Inflammatory macrophage (primary cell): ENCODE data around the gene SCMH1.

ENCODE experiments used
- DNase-seq, 2 donors: peaks; one replicate each; pipeline ENCODE4 v3.0.0-alpha.2; 2020 to 2022

Gene SCMH1

DNA sequence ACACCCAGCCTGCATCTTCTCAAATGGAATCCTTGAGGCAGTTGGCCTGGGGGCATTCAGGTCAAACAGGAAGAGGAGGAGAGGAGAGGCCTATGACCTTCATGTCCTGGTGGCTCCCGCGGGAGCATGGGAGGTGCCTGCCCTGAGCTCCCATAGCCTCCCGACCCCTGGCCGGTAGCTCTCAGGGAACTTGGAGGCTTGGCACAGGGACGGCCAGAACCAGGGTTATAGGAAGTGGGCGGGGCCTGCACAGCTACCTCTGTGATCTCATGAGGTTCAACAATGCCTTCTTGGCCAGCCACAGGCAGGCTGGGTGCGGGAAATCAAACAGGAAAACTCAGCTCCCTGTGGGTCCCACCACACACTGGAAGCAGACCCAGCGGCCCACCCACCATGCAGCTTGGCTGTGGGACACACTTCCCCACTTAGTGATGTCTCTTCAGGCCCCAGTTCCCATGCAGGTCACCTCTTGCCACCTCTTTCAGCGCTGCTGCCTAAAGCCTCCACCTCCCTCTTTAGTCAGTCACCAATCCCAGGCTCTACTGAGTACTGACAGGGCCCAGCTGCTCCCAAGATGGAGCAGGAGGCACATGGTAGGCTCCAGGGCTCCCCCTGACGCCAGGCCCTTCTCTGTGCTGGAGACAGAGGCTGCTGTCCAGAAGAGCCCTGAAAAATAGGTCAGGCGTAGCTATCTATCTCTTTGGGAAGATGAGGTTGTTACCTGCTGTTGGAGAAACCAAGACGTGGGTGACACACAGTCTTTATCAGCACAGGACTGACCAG lies 220.4 kb downstream of the SCMH1 start, which contains the start of gene SLFNL1:
Gene SLFNL1, minus strand, starts transcription at position 200 of the 783 bp plus-strand sequence. CDS start 1,065 bp downstream, outside the sequence.
- DNase-seq: no peak

GRCh38 chr1:41020654-41021053 lies 221.5 kb downstream of the SCMH1 start:
- no peak for DNase-seq

- DNase-seq: no peak
Observed at GRCh38 chr1:41020109-41020576, 222.0 kb downstream of the SCMH1 start.

DNA sequence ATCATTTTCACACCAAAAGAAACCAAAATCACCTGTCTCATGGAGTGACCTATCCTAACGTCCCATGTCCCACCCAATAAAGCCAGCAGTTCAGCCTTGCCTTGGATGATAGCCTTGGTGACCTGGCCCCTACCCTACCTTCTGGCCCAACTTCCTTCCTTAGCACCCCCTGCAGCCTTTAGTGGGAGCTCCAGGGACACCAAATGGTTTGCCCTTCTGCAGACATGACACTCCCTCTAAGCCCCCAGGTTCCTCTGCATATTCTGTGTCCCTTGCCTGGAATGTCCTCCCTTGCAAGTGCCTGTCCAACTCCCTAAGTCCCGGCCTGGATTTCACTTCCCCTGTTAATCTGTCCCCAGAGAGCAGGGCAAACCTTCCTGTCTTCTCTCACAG lies 222.8 kb downstream of the SCMH1 start:
- no peak for DNase-seq

GRCh38 chr1:41018018-41018410 lies 224.1 kb downstream of the SCMH1 start:
- DNase-seq: no peak

- DNase-seq: no peak
Observed at GRCh38 chr1:41017141-41018017, 224.7 kb downstream of the SCMH1 start.

DNA sequence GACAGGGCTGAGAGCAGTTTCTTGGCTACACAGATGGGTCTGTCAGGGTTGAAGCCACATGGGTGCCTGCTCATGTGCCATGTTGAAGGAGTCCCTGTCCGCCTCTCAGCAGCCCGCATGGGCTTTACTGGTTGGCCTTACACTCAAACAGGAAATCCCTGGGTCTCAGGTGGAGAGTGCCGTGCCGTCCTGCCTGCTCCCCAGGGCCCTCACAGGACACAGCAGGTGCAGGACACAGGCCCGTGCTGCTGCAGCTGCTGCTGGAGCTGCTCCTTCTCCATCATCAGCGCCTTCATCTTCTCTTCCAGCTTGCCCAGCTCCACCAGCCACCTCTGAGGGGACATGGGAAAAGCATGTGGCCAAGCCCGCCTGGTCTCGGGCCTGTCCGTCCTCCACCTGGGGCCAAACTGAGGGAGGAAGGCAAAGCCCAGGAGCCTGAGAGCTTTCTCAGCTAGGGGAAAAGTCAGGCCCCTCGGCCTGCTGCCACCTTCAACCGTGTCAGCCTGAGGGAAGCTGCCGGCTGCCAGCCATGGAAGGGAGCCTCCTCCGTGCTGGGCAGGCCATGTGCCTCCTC lies 226.1 kb downstream of the SCMH1 start:
- no peak for DNase-seq

- DNase-seq: no peak
Observed at GRCh38 chr1:41015281-41015896, 226.7 kb downstream of the SCMH1 start.

- no peak for DNase-seq
Observed at GRCh38 chr1:41014871-41015270, 227.2 kb downstream of the SCMH1 start.

GRCh38 chr1:41013796-41014195 lies 228.3 kb downstream of the SCMH1 start:
- peak; percentile 75 to 84 for DNase-seq

DNA sequence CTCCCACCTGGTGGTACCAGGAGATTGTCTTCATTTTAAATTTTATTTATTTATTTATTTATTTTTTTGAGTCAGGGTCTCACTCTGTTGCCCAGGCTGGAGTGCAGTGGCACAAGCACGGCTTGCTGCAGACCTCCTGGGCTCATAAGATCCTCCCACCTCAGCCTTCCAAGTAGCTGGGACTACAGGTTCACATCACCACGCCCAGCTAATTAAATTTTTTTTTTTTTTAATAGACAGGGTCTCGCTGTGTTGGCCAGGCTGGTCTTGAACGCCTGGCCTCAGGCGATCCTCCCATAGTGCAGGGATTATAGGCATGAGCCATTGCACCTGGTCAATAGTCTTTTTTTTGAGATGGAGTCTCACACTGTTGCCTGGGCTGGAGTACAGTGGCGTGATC lies 229.1 kb downstream of the SCMH1 start:
- DNase-seq: no peak

DNA sequence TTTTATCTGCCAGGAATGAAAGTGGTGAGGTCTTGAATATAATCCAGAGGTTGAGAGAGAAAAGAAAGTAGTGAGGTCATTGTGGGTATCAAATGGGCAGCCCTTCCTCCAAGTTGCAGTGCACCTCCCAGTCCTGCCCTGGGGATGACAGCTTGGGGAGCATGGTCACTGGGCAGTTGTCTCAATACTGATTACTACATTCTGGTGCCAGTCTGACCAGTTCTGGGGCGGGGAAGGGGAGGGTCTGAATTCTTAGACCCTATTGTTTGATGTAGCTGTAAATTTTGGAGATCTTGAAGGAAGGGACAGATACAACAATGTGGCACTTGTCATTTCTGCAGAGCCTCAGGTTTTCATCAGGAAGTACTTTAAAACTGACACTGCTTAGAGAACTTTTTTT lies 231.8 kb downstream of the SCMH1 start:
- no peak for DNase-seq

DNA sequence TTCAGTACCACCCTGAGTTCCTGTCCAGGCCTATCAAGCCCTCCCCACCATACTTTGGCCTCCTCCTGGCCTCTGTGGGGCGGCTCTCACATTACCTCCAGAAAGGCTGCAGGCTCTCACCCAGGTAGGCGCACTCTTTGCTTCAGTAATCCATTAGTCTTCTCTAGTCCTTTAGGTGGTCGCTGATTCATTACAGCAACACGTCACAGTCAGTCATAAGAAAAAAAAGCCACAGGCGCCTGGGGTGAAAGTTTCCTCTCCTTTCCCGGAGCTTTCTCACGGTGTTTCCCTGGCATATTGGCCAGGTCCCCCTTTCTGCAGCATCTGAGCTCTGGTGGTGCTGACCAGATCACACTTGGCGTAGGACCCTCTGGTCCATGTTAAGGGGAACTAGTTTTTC lies 232.6 kb downstream of the SCMH1 start:
- no peak for DNase-seq

GRCh38 chr1:41006942-41007865 lies 234.9 kb downstream of the SCMH1 start:
- DNase-seq: no peak

- no peak for DNase-seq
Observed at GRCh38 chr1:41005876-41006275, 236.2 kb downstream of the SCMH1 start.

DNA sequence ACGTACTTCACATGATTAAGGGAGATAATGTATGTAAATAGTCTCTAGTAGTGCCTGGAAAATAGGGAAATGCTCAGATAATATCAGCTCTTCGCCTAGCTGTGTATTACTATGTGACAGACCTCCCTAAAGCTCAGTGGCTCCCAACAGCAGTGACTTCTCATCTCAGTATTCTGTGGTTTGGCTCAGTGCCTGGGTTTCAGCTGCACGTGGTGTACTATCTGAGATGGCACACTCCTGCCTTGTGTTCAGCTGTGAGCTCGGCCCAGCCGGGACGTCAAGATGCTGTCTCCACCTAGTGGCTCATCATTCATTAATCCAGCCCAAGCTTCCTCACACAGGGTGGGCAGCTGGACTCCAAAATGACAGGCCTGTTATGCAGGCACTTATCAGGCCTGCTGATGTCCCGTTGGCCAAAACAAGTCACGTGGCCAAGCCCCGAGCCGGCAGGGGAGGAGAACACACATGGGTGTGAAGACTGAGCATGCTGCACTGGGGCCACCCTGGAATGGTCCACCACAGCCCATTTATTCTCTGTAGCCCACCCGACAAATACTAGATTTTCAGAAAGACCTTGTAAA lies 238.4 kb downstream of the SCMH1 start:
- DNase-seq: peak; percentile 92 to 96

DNA sequence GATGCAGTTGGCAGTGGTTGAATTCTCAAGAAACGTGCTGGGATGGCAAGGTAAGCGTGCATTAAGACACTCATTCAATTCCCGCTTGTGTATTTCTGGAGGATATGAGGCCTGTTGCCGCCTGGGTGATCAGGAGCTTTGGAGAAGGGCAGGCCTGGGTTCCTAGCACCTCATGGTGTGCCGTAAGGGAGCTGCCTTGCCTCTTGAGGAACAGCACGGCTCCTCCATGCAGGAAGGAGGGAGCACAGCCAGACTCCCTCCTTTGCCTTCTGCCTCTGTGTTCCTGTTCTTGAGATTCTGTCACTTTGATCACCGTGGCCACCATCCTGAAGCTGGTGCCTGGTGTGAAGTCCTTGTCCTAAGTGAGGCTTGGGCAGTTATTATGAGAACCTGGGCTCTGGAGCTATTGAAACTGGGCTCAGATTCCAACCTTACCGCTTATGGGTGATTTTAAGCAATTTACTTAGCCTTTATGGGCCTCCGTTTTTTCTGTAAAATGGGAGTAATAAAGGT lies 238.9 kb downstream of the SCMH1 start:
- DNase-seq: no peak

DNA sequence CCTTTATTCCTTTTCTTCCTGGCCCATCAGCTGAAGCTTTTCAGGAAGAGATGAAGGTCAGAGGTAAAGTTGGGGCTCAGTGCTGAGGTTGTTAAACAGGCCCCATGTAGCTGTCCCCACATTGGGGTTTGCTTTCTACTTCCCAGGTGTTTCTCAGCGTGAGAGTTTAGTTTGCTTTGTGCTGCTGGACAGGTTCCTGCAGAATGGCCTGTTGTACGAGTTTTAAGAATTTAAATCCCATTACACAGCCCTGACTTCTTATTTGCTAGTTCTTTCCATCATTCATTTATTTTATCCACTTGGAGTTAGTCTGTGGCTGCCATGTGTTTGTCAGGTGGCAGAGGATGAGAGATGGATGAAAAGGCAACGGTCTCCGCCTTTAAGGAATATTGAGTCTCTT lies 243.4 kb downstream of the SCMH1 start:
- DNase-seq: no peak

GRCh38 chr1:40997096-40997495 lies 245.0 kb downstream of the SCMH1 start:
- no peak for DNase-seq

GRCh38 chr1:40989066-40989465 lies 253.0 kb downstream of the SCMH1 start:
- DNase-seq: no peak

GRCh38 chr1:40988280-40988679 lies 253.8 kb downstream of the SCMH1 start:
- no peak for DNase-seq
